CD4-positive, alpha-beta T cell treated with Interleukin-17A for 1 hour (primary cell): ENCODE data around the gene TCHHL1.

Source experiments
- DNase-seq: peaks from one replicate; pipeline ENCODE4 v3.0.0-alpha.2; 2020

Gene TCHHL1

DNA sequence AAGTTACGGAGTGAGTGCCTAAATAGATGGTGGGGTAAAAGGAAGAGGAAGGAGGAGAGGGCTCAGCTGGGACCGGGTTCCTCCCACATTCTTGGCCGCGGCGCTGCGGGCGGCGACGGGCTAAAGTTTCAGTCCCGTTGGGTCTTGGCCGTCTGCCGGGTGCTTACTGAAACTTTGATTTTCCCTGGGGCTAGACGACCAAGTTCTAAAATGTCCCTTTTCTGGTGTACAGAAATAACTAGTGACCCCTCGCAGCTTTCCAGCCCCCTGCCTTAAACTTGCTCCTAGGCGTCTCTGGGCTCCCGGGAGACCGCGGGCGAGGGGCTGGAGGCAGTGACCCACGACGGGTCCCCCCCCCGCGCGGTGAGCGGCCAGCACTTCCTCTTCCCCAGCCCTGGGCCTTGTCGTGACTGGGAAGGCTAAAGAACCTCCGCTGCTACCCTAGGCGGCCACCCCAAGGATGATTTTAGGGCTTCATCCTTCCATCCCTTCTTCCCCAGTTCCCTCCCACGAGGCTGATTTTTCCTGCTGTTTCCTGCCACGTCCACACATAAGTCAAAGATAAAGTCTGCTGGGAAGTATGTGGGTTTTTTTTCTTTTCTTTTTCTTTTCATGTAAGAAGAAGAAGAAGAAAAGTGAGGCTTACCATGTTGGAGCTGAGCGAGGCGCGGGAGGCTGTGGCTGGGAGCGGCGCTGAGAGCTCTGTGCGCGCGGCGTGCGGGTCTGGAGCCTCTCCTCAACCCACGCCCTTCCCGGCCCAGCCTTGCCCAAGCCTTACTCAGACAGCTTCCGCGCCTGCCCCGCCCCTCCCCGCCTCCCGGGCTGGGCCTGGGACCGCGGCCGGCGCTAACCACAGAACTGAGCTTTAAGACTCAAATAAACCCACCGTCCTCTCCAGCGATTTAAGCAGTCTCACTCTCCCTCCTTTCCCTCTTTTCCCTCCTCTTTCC is 52.3 kb downstream of the TCHHL1 start, which contains the start of gene S100A11:
TSS of gene S100A11 (minus strand) at position 738 of the 950 bp plus-strand sequence. CDS start at position 649, 89 bp downstream.
- peak; percentile 75 for DNase-seq

DNA sequence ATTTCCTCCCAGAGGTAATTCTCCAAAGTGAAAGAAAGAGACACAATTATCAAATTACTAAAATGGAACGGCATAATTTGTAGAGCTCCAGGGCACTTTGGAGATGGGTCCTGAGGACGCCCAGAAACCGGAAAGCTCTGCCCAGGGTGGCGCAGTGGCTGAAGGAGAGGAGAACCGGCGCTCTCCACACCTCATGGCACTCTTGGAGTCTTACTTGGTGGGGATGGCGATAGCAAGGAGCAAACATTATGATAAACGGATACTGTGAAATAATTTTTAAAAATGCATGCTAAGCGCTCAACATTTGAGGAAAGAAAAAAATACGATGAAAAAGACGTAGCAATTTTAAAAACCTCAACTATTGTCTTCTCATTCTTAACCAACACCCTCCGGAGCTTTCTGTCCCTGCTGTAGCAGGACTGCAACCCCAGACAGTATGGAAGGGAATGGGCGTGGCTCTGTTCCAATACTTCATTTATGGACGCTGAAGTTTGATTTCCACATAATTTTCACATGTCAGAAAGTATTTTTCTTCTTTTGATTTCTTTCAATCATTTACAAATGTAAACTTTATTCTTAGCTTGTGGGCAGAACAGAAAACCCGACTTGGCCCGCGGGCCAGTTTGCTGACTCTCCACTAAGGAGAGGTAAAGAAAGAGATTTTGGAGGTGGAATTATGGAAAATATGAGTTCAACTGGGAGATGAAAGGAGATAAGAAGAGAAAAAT is 53.2 kb downstream of the TCHHL1 start:
- peak; percentile 41 for DNase-seq

- peak; percentile 82 for DNase-seq
Observed at GRCh38 chr1:152034654-152035538, 54.0 kb downstream of the TCHHL1 start.

DNA sequence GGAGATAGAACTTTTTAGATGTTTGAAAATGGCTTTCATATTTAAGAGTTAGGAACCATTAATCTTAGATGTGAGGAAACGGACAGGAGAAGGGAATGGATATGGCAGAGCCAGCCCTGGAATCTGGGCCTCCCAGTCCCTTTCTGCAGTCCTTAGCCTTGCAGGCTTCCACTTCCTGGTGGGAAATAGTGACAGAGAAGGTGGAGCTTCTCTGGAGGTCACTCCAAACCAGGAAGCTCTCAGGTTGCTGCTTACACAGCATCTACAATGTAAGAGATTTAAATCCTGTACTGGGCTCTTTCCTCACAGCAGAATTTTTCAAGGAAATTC is 54.6 kb downstream of the TCHHL1 start:
- DNase-seq: no peak
